ENCODE measurements around the gene EPN2. TPM values are rescaled to one million over a fixed set of nuclear protein-coding genes. Genes with fewer than 3 reads are reported as not detected.

Gene EPN2
- total and polyA plus RNA-seq, 2 experiments from 2014 or later = 34.0 to 149 TPM

DNA sequence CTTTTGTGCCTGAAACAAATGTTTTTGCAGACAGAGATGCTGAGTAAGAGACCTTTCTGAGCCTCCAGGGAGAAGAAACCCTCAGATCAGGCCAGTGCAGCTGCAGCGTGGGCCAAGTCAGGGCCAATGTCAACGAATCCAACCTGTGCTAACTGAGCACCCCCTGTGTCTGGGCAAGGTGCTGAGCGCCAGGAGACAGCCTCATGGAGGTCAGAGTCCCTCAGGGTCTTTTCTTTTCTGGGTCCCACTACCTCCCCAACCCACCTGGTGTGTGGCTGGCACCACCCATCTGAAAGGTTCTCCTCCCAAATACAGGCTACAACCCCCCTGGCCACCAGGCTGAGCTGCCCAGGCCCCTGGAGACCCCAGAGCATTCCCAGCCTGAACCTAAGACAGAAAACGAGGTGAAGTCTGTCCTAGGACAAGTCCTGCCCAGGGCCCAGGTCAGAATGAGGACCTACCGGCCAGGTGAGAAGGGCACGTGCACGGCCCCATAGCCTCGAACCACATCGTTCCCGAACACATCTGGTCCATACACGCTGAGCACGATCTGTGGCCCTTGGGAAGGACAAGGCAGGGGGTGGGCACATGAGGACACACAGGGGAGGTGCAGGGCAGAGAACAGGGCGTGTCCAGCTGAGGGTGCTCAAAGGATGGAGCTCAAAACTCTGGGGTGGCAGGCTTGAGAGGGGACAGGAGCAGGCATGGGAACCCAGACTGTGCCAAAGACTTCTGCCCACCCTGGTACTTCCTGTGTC lies 110.3 kb downstream of the EPN2 start:
- no peaks in the 10 kb centered on the region for H3K4me1 Mint-ChIP-seq
- Histone ChIP-seq H3K36me3 (ENCODE audit: insufficient read depth) (no peaks in the 10 kb centered on the region), H3K4me1 (ENCODE audit: insufficient read depth) (no peaks in the 10 kb centered on the region; the same call in 1 of the 2 replicates), H2AFZ (no peak overlapping the region), H4K20me1 (replicated peaks; ENCODE audit: insufficient read depth) (no peaks in the 10 kb centered on the region), H3K4me2 (no peak overlapping the region), H3K4me3 (no peak overlapping the region), H3K79me2 (replicated peaks; ENCODE audit: insufficient read depth) (no peaks in the 10 kb centered on the region), H3K27ac (ENCODE audit: low read depth) (no peak overlapping the region), H3F3A (replicated peaks; ENCODE audit: low read depth) (no peaks in the 10 kb centered on the region), H3K9me2 (ENCODE audit: insufficient read depth) (no peaks in the 10 kb centered on the region), H3K27me3 (ENCODE audit: insufficient read depth) (no peaks in the 10 kb centered on the region)
- no peak for ATAC-seq
- DNase-seq (ENCODE audit: low spot score) = no peak
- H3K4me3 Mint-ChIP-seq = no peak overlapping the region
- H3K27ac Mint-ChIP-seq = 0 out of 2 replicates have a peak overlapping the region, but pooled peaks have one; percentile 28
- TF ChIP-seq ZNF331 (CRISPR knock-in tag; IDR thresholded peaks at IDR 0.05; ENCODE audit: low read depth) (no peak), CREB1 (CRISPR knock-in tag; IDR thresholded peaks at IDR 0.05; ENCODE audit: low read depth) (no peak), NANOG (IDR thresholded peaks at IDR 0.05; ENCODE audit: borderline replicate concordance) (no peak)
- no peaks in the 10 kb centered on the region; the same call in 2 of the 3 replicates for H3K9me3 Mint-ChIP-seq
- peaks cover 5% of the 10 kb centered on the region; the same call in 2 of the 3 replicates for H3K36me3 Mint-ChIP-seq (ENCODE audit: low read depth)
- H3K27me3 Mint-ChIP-seq (ENCODE audit: insufficient read depth, low read depth, poor library complexity) = peaks cover 6% of the 10 kb centered on the region

DNA sequence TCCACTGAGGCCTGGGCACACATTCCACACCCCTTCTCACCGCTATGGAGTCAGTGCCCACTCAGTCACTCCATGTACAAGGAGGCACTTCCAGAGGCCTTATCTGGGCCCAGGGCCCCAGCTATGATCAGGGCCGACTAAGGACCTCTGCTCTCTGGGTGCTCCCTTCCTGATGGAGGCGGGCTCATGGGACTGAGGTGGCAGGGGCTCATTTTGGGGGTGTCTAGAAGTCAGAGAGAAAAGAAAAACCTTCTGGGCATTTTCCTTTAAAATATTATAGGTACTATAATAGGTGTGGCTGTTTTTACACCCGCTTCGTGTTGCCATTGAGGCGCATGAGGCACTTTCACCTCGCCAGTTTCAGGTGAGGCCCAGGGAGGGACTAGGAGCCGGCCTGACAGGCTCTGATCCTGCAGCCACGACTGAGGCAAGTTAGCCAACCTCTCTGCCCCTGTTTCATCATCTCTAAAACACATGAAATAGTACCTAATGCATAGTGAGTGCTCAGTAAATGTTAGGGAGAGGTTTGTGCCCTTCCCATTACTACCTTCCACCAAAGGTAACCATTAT lies 111.0 kb downstream of the EPN2 start:
- Mint-ChIP-seq H3K4me3 (no peak overlapping the region), H3K27me3 (ENCODE audit: insufficient read depth, low read depth, poor library complexity) (peaks cover 6% of the 10 kb centered on the region), H3K27ac (no peak overlapping the region), H3K36me3 (ENCODE audit: low read depth) (peaks cover 5% of the 10 kb centered on the region; the same call in 2 of the 3 replicates), H3K4me1 (no peaks in the 10 kb centered on the region), H3K9me3 (no peaks in the 10 kb centered on the region; the same call in 2 of the 3 replicates)
- Histone ChIP-seq H3K79me2 (replicated peaks; ENCODE audit: insufficient read depth) (no peaks in the 10 kb centered on the region), H3K27ac (ENCODE audit: low read depth) (no peak overlapping the region), H3F3A (replicated peaks; ENCODE audit: low read depth) (no peaks in the 10 kb centered on the region), H4K20me1 (replicated peaks; ENCODE audit: insufficient read depth) (no peaks in the 10 kb centered on the region), H3K27me3 (ENCODE audit: insufficient read depth) (no peaks in the 10 kb centered on the region), H3K4me1 (ENCODE audit: insufficient read depth) (no peaks in the 10 kb centered on the region; the same call in 1 of the 2 replicates), H3K9me2 (ENCODE audit: insufficient read depth) (no peaks in the 10 kb centered on the region), H3K36me3 (ENCODE audit: insufficient read depth) (no peaks in the 10 kb centered on the region), H3K4me2 (no peak overlapping the region), H3K4me3 (no peak overlapping the region), H2AFZ (no peak overlapping the region)
- ATAC-seq (no peak), DNase-seq (ENCODE audit: low spot score) (no peak)
- TF ChIP-seq ETS1 (IDR thresholded peaks at IDR 0.05) = no peak
- TF ChIP-seq JUNB (IDR thresholded peaks at IDR 0.05; ENCODE audit: unreplicated experiment) = no peak
- TF ChIP-seq POLR2AphosphoS5 (IDR thresholded peaks at IDR 0.05; ENCODE audit: low read depth) = no peak
- no peak for TF ChIP-seq REST (IDR thresholded peaks at IDR 0.05; ENCODE audit: unreplicated experiment)
- TF ChIP-seq EZH2phosphoT487 (IDR thresholded peaks at IDR 0.05; ENCODE audit: unreplicated experiment) = no peak
- no peak for TF ChIP-seq CTCF (conservative IDR thresholded peaks at IDR 0.05; ENCODE audit: low read depth in 2 of 2)
- no peak for TF ChIP-seq STAT1 (IDR thresholded peaks at IDR 0.05; ENCODE audit: unreplicated experiment)
- TF ChIP-seq ZNF331 (CRISPR knock-in tag; IDR thresholded peaks at IDR 0.05; ENCODE audit: low read depth) = no peak
- TF ChIP-seq NANOG (IDR thresholded peaks at IDR 0.05; ENCODE audit: borderline replicate concordance) = no peak
- no peak for TF ChIP-seq CREB1 (CRISPR knock-in tag; IDR thresholded peaks at IDR 0.05; ENCODE audit: low read depth)
- TF ChIP-seq EZH2 (IDR thresholded peaks at IDR 0.05; ENCODE audit: low read depth, unreplicated experiment) = no peak
- no peak for TF ChIP-seq ZNF114 (CRISPR knock-in tag; IDR thresholded peaks at IDR 0.05)
